NCI-H2029 (cell line): ENCODE data around the gene HPS5.

Experiments
- DNase-seq: peaks from one replicate; lab custom pipeline; 2025; lab: John Stamatoyannopoulos, UW

Gene HPS5

DNA sequence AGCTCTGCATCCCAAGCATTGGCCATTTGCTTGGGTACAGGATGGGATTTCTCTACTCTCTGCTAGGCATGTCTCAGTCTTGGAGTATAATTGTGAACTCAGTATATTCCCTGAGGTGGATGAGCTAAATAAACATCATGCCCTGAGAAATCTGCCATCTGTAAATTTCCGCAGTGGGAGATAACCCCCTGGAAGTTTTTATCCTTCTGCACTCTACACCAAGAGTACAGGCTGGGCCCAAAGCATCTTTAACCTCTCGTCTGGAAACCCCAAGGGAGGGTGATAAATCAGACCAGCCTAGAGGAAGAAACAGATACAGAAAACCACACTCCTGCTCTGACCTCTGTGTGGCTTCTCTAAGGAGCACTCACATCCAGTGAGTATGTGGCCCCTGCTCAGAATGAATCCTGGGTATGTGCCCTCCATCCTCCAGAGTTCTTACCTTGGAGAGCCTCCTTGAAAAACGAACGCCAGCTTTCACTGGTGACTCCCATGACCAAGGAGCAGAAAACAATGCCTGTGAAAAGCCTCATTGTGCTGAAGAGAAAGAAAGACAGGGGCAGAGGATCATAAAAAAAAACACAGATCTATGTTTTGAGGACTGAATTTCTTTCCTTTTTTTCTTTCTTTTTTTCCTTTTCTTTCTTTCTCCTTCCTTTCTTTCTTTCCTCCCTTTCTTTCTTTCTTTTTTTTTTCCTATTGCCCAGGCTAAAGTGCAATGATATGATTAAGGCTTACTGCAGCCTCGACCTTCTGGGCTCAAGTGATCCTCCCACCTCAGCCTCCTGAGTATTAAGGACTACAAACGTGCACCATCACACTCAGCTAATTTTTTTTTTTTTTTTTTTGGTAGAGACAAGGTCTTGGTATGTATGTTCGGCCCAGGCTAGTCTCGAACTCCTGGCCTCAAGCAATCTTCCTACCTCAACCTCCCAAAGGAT lies 86.3 kb downstream of the HPS5 start:
- no peak for DNase-seq

DNA sequence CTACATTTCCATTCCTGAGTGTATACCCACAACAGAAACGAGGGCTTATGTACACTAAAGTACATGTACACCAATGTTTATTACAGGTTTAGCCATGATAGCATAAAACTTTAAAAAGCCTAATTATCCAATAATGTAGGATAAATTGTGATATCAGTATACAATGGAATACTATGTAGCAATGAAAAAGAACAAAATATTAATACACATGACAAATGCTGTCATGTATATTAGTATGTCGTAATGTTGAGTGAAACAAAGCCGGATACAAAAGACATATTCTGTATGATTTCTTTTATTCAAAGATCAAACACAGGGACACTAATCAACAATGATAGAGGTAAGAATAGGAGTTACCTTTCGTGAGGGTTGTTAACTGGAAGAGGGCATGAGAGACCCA lies 88.0 kb downstream of the HPS5 start:
- no peak for DNase-seq

DNA sequence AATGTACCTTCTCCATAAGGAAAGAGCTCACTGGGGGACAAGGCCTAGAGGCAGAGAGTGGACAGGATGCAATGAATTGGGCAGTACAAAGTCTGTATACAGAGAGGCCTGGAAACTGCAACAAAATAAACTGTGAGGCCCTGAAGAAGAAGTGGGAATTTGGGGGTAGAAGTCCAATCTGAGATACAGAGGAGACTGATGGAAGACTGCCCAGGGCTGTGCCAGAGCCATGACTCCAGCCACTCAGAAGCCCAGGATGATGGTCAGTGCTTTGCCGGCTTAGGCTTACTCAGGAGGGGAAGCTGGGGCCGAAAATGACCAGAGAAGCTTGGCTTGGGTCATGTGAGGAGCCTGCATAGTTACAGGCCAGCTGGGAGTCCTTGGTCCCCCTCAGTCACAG lies 91.1 kb downstream of the HPS5 start:
- DNase-seq, result no peak

DNA sequence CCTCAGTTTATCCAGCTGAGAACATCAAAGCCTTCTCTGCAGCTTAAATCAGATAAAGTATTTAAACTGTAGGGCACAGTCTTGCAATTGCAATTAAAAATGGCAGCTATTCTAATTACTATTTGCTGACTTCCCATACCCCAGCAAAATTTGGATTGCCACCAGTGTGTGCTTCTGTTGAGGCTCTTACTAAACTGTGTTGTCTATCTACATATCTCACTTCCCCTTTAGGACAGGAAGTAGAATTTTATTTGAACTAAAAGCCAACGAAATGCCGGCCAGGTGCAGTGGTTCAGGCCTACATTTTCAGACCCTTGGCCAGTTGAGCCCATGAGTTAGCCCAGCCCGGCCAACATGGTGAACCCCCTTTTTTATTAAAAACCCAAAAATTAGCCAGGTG lies 92.4 kb downstream of the HPS5 start:
- no peak for DNase-seq
